Keratinocyte (primary cell): Measurements from ENCODE around the gene WWC1. TPM values are rescaled to one million over a fixed set of nuclear protein-coding genes. Genes with fewer than 3 reads are reported as not detected.

ENCODE experiments used
- DNase-seq: peaks from one replicate; pipeline ENCODE4 v3.0.0-alpha.2; 2011; ENCODE audit warnings: low read depth, missing footprints, low spot score
- FAIRE-seq: peaks from 2 replicates; lab custom pipeline; 2011; peaks lifted over from hg19 to GRCh38; lab: Jason Lieb, UNC
- H2AFZ ChIP-seq: 2 replicates; pipeline ENCODE4 v1.6.0; 2012; ENCODE audit warnings: low read length, control low read depth, inconsistent platforms; ENCODE audit not compliant: control insufficient read depth
- H3K27ac ChIP-seq: 2 replicates; pipeline ENCODE4 v1.5.1; 2011; ENCODE audit warnings: low read length; ENCODE audit not compliant: control insufficient read depth, insufficient read depth
- H3K27me3 ChIP-seq: 3 replicates; pipeline ENCODE4 v1.6.0; 2011; ENCODE audit warnings: low read length; ENCODE audit not compliant: control insufficient read depth, insufficient read depth; ENCODE audit errors: extremely low read depth
- H3K36me3 ChIP-seq, 2 experiments: 2 replicates in 1 of 2; 3 replicates in 1 of 2; pipeline ENCODE4 v1.5.1; 2011; ENCODE audit warnings: low read length in 2 of 2, mild to moderate bottlenecking in 1 of 2; ENCODE audit not compliant: control insufficient read depth in 2 of 2, insufficient read depth in 2 of 2; ENCODE audit errors: extremely low read depth in 1 of 2
- H3K4me1 ChIP-seq: 3 replicates; pipeline ENCODE4 v1.5.1; 2011; ENCODE audit warnings: low read length; ENCODE audit not compliant: control insufficient read depth, insufficient read depth; ENCODE audit errors: extremely low read depth
- H3K4me2 ChIP-seq: 3 replicates; pipeline ENCODE4 v1.6.0; 2011; ENCODE audit warnings: low read depth, low read length; ENCODE audit not compliant: control insufficient read depth, insufficient read depth; ENCODE audit errors: extremely low read depth
- H3K4me3 ChIP-seq, 3 experiments: fragments of 200-600 bp in 1 of 3; sonication (generic) in 1 of 3; 2 replicates in 2 of 3; 3 replicates in 1 of 3; pipeline ENCODE4 v1.5.1; 2011 to 2016; ENCODE audit warnings: low read length in 3 of 3, mild to moderate bottlenecking in 3 of 3, control low read depth in 2 of 3, inconsistent platforms in 1 of 3, low read depth in 1 of 3, mixed read lengths in 1 of 3, mixed run types in 1 of 3, moderate library complexity in 1 of 3; ENCODE audit not compliant: control insufficient read depth in 2 of 3, insufficient read depth in 2 of 3; ENCODE audit errors: extremely low read depth in 1 of 3
- H3K79me2 ChIP-seq: 2 replicates; pipeline ENCODE4 v1.6.0; 2012; ENCODE audit warnings: low read length; ENCODE audit not compliant: control insufficient read depth, insufficient read depth
- H3K9ac ChIP-seq: 3 replicates; pipeline ENCODE4 v1.6.0; 2011; ENCODE audit warnings: low read length; ENCODE audit not compliant: control insufficient read depth, insufficient read depth; ENCODE audit errors: extremely low read depth
- H3K9me1 ChIP-seq: 3 replicates; pipeline ENCODE4 v1.6.0; 2011; ENCODE audit warnings: low read length; ENCODE audit not compliant: control insufficient read depth, insufficient read depth; ENCODE audit errors: extremely low read depth
- H3K9me3 ChIP-seq: 2 replicates; pipeline ENCODE4 v1.5.1; 2012; ENCODE audit warnings: low read depth, low read length; ENCODE audit not compliant: control insufficient read depth
- H4K20me1 ChIP-seq: 3 replicates; pipeline ENCODE4 v1.6.0; 2011; ENCODE audit warnings: low read length; ENCODE audit not compliant: control insufficient read depth, insufficient read depth; ENCODE audit errors: extremely low read depth
- EZH2 ChIP-seq: IDR thresholded peaks from one replicate; pipeline ENCODE4 v1.6.1; 2012; ENCODE audit warnings: inconsistent platforms, mild to moderate bottlenecking, low read length, moderate library complexity
- dilution Hi-C: fragments of 300-500 bp; cut with MboI; formaldehyde crosslinking; loops from one replicate; pipeline ENCODE4 v1.7.0; 2020; ENCODE audit warnings: low sequenced_read_pairs; ENCODE audit not compliant: extremely low pct_ligation_motif_present
- polyA plus RNA-seq, 5 experiments: library from polyadenylated mRNA; depleted of rRNA in 3 of 5; stranded (reverse) in 3 of 5; stranded (forward) in 1 of 5; unstranded in 1 of 5; fragments of >200 nt; gene quantifications; 1 replicate in 1 of 5; 2 replicates in 3 of 5; 3 replicates in 1 of 5; pipeline versions ENCODE4 v1.2.1 to v1.2.3, GENCODE V29; 2011 to 2012; ENCODE audit warnings: missing spikeins in 2 of 5, low read depth in 1 of 5, low replicate concordance in 1 of 5
- TF ChIP-seq, protein P1 (sequence below), 3 experiments: IDR thresholded peaks in 1 of 3; conservative IDR thresholded peaks in 1 of 3; optimal IDR thresholded peaks in 1 of 3; 2 replicates in 2 of 3; 3 replicates in 1 of 3; pipeline versions ENCODE3 to v1.5.1; 2011; ENCODE audit warnings: low read length in 3 of 3, mild to moderate bottlenecking in 3 of 3, moderate library complexity in 2 of 3, control low read depth in 1 of 3, inconsistent platforms in 1 of 3; ENCODE audit not compliant: insufficient read depth in 2 of 3; ENCODE audit errors: extremely low read depth in 1 of 3

Gene WWC1
- polyA plus RNA-seq, 1 donor (not counting 4 experiments of a cell fraction or from before 2014, with no cell fraction given), result 19.8 TPM

DNA sequence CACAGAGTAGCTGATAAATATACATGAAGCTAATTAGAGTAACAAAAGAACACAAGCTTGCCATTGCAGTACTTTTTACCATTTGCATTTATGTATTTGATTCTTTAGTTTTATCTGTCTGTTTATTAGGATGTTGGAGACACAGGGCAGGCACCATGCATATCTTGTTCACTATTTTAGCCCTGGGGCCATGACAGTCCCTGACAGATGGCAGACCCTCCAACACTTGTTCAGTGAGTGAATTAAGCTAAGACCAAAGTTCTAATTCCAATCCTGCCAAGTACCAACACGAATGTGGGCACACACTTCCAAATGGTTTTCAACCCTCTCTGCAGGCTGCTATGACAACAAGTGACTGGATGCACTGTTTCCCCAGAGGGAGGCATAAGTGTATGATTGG is 182.9 kb downstream of the WWC1 start:
- no peak overlapping the region for H3K4me3 ChIP-seq
- H3K9ac ChIP-seq, result no peak overlapping the region
- H3K79me2 ChIP-seq, result no peaks in the 10 kb centered on the region
- no peaks in the 10 kb centered on the region for H3K9me3 ChIP-seq
- no peak for DNase-seq
- no peaks in the 10 kb centered on the region for H3K27me3 ChIP-seq
- H3K36me3 ChIP-seq, result peaks cover 16 to 18% of the 10 kb centered on the region in 2 experiments
- H4K20me1 ChIP-seq, result peaks cover 4% of the 10 kb centered on the region
- dilution Hi-C loops, result no loop called here
- FAIRE-seq, result no peak
- TF ChIP-seq EZH2, result no peak
- TF ChIP-seq, protein P1, sequence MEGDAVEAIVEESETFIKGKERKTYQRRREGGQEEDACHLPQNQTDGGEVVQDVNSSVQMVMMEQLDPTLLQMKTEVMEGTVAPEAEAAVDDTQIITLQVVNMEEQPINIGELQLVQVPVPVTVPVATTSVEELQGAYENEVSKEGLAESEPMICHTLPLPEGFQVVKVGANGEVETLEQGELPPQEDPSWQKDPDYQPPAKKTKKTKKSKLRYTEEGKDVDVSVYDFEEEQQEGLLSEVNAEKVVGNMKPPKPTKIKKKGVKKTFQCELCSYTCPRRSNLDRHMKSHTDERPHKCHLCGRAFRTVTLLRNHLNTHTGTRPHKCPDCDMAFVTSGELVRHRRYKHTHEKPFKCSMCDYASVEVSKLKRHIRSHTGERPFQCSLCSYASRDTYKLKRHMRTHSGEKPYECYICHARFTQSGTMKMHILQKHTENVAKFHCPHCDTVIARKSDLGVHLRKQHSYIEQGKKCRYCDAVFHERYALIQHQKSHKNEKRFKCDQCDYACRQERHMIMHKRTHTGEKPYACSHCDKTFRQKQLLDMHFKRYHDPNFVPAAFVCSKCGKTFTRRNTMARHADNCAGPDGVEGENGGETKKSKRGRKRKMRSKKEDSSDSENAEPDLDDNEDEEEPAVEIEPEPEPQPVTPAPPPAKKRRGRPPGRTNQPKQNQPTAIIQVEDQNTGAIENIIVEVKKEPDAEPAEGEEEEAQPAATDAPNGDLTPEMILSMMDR (optimal IDR thresholded peaks at IDR 0.05 in 1 of 3, IDR thresholded peaks at IDR 0.05 in 1 of 3, conservative IDR thresholded peaks at IDR 0.05 in 1 of 3; ENCODE audit: extremely low read depth in 1 of 3, insufficient read depth in 2 of 3, low read length in 3 of 3), result no peak
- no peak overlapping the region for H2AFZ ChIP-seq
- H3K4me1 ChIP-seq, result peaks cover 12% of the 10 kb centered on the region
- no peaks in the 10 kb centered on the region for H3K9me1 ChIP-seq
- no peak overlapping the region for H3K27ac ChIP-seq
- H3K4me2 ChIP-seq, result no peak overlapping the region

DNA sequence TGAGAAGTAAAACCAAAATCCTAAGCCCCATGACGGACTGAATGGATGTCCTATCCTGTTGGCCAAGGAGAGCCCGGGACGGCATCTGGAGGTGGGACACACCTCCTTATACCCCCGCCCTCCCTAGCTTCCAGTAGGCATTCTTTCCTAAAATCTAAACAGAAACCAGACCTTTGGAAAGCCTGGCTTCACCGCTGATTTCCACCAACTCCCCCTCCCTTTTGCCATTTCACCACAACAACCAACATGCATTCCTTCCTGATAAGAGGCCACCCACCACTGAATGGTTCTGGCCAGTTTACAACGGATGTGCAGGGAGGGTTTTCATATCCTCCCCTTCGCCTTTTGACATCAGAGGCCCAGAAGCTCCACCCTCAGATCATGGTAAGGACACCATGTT is 185.6 kb downstream of the WWC1 start:
- Histone ChIP-seq H3K27ac (no peak overlapping the region), H2AFZ (no peak overlapping the region), H3K79me2 (no peaks in the 10 kb centered on the region), H3K9me1 (peaks cover 4% of the 10 kb centered on the region), H3K27me3 (no peaks in the 10 kb centered on the region), H3K36me3 (peaks cover 2 to 10% of the 10 kb centered on the region in 2 experiments), H3K4me1 (peaks cover 13% of the 10 kb centered on the region), H3K4me2 (no peak overlapping the region), H4K20me1 (no peaks in the 10 kb centered on the region), H3K4me3 (no peak overlapping the region), H3K9me3 (no peaks in the 10 kb centered on the region), H3K9ac (no peak overlapping the region)
- DNase-seq, result no peak
- no peak for TF ChIP-seq EZH2
- TF ChIP-seq, protein P1 (optimal IDR thresholded peaks at IDR 0.05 in 1 of 3, IDR thresholded peaks at IDR 0.05 in 1 of 3, conservative IDR thresholded peaks at IDR 0.05 in 1 of 3; ENCODE audit: extremely low read depth in 1 of 3, insufficient read depth in 2 of 3, low read length in 3 of 3), result no peak
- no peak for FAIRE-seq
- dilution Hi-C loops, result no loop called here
